ENCODE results near the gene TEX50. TPM values are rescaled to one million over a fixed set of nuclear protein-coding genes. Genes with fewer than 3 reads are reported as not detected.
"Not testable (repeated sequence)": the region's sequence is repeated elsewhere in the genome, so short reads cannot be mapped to it uniquely, and the experiment has no call there.

TEX50 gene, protein sequence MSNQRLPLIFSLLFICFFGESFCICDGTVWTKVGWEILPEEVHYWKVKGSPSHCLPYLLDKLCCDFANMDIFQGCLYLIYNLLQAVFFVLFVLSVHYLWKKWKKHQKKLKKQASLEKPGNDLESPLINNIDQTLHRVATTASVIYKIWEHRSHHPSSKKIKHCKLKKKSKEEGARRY
- not detected for polyA plus RNA-seq (ENCODE audit: insufficient read length in 4 of 4)

GRCh38 chr1:173635116-173635515, at the start of gene TEX50:
TEX50 (plus strand) TSS chr1:173635338; CDS start chr1:173635522, 184 bp downstream.
- no peak for DNase-seq (ENCODE audit: low read depth in 4 of 4, low spot score in 2 of 4)

DNA sequence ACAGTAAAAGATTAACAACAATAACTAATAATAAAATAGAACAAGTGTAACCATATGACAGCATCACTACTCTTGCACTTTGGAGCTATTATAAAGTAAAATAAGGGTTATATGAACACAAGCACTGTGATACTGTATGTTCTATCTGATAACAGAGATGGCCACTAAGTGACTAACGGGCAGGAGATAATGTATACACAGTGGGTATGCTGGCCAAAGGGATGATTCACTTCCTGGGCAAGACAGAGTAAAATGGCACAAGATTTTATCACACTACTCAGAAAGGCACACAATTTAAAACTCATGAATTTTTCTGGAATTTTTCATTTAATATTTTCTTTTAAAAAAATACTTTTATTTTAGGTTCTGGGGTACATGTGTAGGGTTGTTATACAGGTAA, 44.6 kb upstream of the TEX50 start:
- DNase-seq (ENCODE audit: low read depth in 4 of 4, low spot score in 2 of 4) = no peak

DNA sequence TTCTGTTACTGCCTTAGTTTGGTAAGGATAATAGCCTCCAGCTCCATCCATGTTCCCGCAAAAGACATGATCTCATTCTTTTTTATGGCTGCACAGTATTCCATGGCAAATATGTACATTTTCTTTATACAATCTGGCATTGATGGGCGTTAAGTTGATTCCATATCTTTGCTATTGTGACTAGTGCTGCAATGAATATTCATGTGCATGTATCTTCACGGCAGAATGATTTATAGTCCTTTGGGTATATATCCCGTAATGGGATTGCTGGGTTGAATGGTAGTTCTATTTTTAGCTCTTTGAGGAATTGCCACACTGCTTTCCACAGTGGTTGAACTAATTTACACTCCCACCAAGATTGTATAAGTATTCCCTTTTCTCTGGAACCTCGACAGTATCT, 44.0 kb upstream of the TEX50 start:
- DNase-seq (ENCODE audit: low read depth in 4 of 4, low spot score in 2 of 4) = not testable (repeated sequence)

DNA sequence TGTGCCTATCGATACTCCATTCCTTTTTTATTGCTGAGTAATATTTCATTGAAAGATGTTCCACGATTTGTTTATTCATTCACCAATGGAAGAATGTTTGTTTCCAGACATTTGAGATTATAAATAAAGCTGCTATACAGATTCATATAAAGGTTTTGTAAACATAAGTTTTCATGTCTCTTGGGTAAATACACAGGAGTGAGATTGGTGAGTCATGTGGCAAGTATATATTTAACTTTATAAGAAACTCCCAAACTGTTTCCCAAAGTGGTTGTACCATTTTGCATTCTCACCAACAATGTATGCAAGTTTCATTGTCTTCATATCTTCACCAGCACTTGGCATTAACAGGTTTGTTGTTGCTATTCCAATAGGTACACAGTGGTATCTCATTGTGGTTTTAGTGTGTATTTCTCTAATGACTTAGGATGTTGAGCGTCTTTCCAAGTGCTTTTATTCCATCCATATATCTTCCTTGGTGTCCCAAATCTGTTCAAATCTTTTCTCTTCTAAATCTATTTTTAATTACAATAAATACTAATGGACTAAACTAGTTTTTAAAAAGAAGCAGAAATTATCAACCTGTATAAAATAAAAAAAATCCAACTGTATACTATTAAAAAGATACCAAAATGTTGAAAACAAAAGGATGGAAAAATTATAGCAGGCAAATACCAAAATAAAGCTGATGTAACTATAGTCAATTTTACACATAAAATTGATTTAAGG, 38.9 kb upstream of the TEX50 start:
- DNase-seq (ENCODE audit: low read depth in 4 of 4, low spot score in 2 of 4) = no peak

GRCh38 chr1:173601588-173601987, 33.5 kb upstream of the TEX50 start:
- DNase-seq (ENCODE audit: low read depth in 4 of 4, low spot score in 2 of 4) = no peak

GRCh38 chr1:173603056-173603591, 32.0 kb upstream of the TEX50 start, which contains the start of gene SLC9C2:
SLC9C2 (minus strand) TSS chr1:173603072; CDS start chr1:173601776, 1,296 bp downstream.
- no peak for DNase-seq (ENCODE audit: low read depth in 4 of 4, low spot score in 2 of 4)

DNA sequence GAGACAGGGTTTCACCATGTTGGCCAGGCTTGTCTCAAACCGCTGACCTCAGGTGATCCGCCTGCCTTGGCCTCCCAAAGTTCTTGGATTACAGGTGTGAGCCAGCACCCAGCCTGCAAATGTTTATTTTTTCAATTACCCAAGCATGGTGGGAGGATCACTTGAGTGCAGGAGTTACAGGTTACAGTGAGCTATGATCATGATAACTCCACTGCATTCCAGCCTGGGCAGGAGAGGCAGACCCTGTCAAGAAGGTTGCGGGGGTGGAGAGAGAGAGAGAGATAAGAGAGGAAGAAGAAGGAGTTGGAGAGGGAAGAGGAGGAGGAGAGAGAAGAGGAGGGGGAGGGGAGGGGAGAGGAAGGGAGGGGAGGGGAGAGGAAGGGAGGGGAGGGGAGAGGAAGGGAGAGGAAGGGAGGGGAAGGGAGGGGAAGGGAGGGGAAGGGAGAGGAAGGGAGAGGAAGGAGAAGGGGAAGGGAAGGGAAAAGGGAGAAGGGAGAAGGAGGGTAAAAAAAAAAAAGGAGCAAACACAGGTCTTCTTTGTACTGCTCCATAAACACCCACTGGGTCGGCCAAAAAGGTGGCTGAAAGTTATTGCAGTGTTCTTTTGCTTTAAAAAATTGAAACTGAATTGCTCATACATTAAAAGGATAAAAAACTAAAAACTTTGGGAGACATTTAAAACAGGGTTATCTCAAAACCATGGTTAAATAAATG, 26.5 kb upstream of the TEX50 start:
- no peak for DNase-seq (ENCODE audit: low read depth in 4 of 4, low spot score in 2 of 4)

DNA sequence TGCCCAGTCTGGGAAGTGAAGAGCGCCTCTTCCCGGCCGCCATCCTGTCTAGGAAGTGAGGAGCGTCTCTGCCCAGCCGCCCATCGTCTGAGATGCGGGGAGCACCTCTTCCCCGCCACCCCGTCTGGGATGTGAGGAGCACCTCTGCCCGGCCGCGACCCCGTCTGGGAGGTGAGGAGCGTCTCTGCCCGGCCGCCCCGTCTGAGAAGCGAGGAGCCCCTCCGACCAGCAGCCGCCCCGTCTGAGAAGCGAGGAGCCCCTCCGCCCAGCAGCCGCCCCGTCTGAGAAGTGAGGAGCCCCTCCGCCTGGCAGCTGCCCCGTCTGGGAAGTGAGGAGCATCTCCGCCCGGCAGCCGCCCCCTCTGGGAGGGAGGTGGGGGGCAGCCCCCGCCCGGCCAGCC, 22.1 kb upstream of the TEX50 start:
- DNase-seq (ENCODE audit: low read depth in 4 of 4, low spot score in 2 of 4) = not testable (repeated sequence)

- DNase-seq (ENCODE audit: low read depth in 4 of 4, low spot score in 2 of 4) = no peak
Observed at GRCh38 chr1:173616859-173617258, 18.3 kb upstream of the TEX50 start.

- no peak for DNase-seq (ENCODE audit: low read depth in 4 of 4, low spot score in 2 of 4)
Observed at GRCh38 chr1:173627269-173627668, 7.9 kb upstream of the TEX50 start.

- no peak for DNase-seq (ENCODE audit: low read depth in 4 of 4, low spot score in 2 of 4)
Observed at GRCh38 chr1:173628888-173629287, 6.2 kb upstream of the TEX50 start.

DNA sequence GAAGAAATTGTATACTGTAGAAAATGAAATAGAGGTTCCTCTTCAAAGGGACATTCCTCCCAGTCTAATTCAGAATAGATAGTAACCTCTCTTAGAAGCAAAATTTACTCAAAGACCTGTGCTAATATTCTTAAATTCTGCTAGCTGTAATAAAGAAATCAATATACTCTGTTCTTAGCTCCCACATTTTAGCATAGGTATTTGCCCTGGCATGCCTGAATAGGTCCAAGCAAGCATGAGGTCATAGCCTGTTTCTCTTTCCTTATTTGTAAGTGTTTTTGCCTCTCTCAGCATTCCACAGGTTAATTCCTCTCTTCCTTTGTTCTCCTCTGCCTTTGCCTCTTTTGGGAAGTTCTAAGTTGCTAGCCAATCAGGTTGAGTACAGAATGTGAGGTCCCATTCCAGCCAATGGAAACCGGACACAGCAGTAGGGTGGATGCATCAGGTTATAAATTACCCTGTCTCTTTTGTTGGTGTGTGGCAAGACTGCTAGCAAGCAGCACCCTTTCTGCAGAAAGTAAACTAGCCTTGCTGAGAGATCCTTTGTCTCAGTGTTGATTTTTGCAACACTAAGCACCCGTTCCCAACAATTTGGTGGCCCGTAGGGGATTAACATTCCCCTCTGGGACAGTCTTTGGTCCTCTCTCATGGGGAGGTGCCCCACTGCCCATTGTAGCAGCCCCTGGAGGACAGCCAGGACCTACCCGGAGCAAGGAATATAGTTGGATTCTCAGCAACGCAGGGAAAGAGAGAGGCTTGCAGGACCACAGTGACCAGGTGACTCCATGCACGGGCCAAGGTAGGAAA, 2.3 kb downstream of the TEX50 start:
- DNase-seq (ENCODE audit: low read depth in 4 of 4, low spot score in 2 of 4) = not testable (repeated sequence)

- DNase-seq (ENCODE audit: low read depth in 4 of 4, low spot score in 2 of 4) = no peak
Observed at GRCh38 chr1:173638043-173639021, 3.2 kb downstream of the TEX50 start.

- DNase-seq (ENCODE audit: low read depth in 4 of 4, low spot score in 2 of 4) = no peak
Observed at GRCh38 chr1:173639102-173639501, 4.0 kb downstream of the TEX50 start.

GRCh38 chr1:173642450-173643139, 7.5 kb downstream of the TEX50 start:
- not testable (repeated sequence) for DNase-seq (ENCODE audit: low read depth in 4 of 4, low spot score in 2 of 4)

- no peak for DNase-seq (ENCODE audit: low read depth in 4 of 4, low spot score in 2 of 4)
Observed at GRCh38 chr1:173646656-173647055, 11.5 kb downstream of the TEX50 start.

DNA sequence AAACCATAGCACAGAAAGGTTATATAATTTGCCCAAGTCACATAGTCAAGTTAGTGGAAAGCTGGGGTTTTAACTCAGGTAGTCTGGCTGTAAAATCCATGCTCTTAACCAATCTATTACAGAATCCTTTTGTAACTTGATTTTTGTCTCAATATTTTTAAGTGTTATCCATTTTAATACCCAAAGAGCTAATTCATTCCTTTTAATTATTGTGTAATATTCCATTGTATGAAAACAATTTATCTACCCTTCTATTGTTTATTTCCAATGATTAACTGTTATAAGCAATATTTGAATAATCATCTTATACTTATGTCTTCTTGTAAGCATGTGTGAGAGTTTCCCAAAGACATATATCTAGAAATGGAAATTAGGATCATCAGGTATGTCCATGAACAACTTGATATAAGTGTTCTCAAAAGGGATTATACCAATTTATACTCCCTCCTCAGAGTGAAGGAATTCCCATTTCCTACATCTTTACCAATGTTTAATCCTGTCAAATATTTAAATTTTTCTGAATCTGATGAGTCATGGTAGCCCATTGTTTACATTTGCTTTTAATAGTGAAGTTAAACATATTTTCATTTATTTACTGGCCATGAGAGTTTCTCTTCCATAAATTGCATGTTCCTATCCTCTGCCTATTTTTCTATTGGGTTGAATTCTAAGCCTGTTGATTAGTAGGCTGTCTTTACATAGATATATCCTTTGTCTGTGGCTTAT, 13.9 kb downstream of the TEX50 start:
- no peak for DNase-seq (ENCODE audit: low read depth in 4 of 4, low spot score in 2 of 4)

GRCh38 chr1:173660306-173660705, 25.2 kb downstream of the TEX50 start:
- no peak for DNase-seq (ENCODE audit: low read depth in 4 of 4, low spot score in 2 of 4)

Measured in left renal cortex interstitium (tissue), 4 donors.